ENCODE data around the gene TTLL6.
A peak's percentile ranks its signal among the peaks of the same experiment; 100 is the strongest.

DNA sequence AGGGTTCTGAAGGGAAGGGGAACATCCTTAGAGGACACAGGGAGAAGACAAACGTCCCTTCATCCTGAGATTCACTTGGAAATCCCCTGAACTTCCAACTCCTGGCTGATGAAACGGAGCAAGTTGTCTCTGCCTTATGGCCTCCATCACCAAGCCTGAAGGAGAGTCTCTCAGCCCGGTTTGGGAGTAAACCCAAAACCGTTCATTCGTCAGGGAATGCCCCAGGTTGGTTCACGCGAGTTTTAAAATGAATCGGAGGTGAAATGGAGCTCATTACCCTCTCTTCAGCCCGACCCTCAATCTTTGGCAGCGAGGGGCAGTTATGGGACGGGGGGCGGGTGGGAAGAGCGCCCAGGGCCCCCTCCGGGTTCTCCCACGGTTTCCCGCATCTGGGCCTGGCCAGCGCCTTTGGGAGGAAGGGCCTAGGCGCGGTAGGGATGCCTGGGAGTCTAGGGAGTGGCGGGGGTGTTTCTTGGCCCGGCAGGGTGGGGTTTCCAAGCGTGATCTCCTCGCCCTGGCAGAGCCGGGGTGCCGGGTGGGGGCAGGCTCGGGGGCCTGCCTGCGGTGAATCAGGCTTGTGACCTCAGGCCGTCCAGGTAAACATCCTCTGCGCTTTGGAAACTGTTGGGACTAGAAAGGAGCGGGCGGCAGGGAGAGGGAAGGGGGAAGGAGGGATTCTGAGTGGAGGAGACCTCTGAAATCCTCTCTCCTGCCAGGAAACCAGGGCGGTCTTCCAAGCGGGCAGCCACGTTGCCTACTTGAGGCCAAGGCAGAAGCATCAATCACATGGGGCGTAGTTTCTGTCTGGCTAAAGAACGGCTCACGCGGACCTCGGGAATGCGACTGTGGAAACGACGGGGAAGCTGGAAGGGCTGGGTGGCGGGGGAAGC, 64.4 kb downstream of the TTLL6 start:
- TF ChIP-seq CTCF (IDR thresholded peaks at IDR 0.05; ENCODE audit: insufficient read depth, low read depth, low read length) (no peak), EZH2 (IDR thresholded peaks at IDR 0.05; ENCODE audit: insufficient read depth, low read length) (peak; percentile 90)

Data from astrocyte (in vitro differentiated cells and primary cell).